Endometrial microvascular endothelial cells (primary cell): ENCODE measurements around the gene ITGA11. TPM values are rescaled to one million over a fixed set of nuclear protein-coding genes. Genes with fewer than 3 reads are reported as not detected.

Experiments used
- in situ Hi-C: cut with HindIII; loops from 2 replicates; pipeline ENCODE4 v1.10.0; 2017; ENCODE audit warnings: low sequenced_read_pairs, low pct_unique_long_range_greater_than_20kb; ENCODE audit errors: inconsistent ontology term
- total RNA-seq: library from RNA; depleted of rRNA; stranded (reverse); fragments of >200 nt; gene quantifications from one replicate; pipeline ENCODE4 v1.2.3, GENCODE V29; 2015; ENCODE audit errors: inconsistent ontology term

Gene ITGA11
- total RNA-seq, 1 donor from 2014 or later, result 0.19 TPM

DNA sequence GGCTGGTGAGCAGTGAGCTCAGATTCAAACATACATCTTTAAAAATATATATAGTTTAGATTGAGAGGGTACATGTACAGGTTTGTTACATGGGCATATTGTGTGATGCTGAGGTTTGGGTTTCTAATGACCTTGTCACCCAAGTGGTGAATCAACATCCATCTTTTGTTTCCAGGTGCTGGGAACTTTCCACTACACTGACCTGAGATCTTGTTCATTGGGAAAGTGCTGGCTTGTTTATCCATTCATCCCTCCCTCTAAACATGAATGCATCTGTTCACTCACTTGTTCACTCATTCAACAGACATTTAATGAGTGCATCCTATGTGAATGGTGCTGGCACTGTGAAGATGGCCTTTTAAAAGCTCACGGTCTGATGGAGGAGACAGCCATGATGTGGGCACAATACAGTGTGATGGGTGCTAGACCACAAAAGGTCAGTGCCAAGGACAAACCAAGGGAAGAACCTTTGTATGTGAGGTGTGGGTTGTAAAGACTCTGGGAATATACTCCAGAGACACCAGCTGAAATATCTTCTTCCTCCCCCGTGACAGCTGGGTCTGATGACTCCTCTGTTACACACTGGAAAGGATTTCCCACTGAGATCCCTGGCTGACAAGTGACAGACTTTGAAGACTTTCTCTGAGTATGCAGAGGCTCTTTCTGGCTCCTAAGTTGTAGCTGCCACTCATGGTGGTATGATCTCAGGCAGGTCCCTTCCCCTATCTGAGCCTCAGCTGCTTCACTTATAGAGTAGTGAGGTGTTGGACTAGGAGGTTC lies 16.2 kb upstream of the ITGA11 start:
- in situ Hi-C loops, result no loop called here

- in situ Hi-C loops, result no loop called here
Observed at GRCh38 chr15:68447209-68447608, 15.2 kb upstream of the ITGA11 start.

- in situ Hi-C loops, result no loop called here
Observed at GRCh38 chr15:68445351-68445750, 13.4 kb upstream of the ITGA11 start.

DNA sequence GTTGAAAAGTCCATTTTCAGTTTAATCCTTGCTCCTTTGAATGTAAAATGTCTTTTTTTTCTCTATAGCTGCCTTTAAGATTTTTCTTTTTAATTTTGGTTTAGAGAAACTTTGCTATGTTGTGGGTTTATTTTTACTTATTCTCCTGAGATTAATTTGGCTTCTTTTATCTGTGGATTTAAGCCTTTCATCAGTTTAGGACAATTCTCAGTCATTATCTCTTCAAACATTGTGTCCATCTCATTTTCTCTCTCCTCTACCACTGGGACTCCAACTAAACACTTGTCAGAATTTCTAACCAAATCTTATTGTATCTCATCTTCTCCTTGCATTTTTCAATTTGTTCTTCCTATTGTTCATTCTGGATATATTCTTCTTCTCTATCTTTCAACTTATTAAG lies 12.4 kb upstream of the ITGA11 start:
- in situ Hi-C loops, result no loop called here

DNA sequence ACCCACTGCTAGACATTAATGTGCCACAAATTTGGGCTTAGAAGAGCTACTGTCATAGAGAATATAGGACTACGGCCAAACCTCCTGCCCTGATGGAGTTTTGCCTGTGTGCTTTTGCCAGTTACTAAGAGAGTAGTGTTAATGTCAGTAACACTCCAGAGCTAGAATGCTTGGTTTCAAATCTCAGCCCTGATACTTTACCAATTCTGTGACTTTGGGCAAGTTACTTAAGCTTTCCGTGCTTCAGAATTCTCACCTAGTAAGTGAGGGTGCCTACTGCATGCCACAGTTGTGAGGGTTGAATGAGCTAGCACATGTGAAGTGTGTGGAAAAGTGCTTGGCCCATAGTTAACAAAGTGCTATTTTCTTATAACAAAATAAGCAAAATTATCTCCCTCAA lies 10.9 kb upstream of the ITGA11 start:
- in situ Hi-C loops, result no loop called here

DNA sequence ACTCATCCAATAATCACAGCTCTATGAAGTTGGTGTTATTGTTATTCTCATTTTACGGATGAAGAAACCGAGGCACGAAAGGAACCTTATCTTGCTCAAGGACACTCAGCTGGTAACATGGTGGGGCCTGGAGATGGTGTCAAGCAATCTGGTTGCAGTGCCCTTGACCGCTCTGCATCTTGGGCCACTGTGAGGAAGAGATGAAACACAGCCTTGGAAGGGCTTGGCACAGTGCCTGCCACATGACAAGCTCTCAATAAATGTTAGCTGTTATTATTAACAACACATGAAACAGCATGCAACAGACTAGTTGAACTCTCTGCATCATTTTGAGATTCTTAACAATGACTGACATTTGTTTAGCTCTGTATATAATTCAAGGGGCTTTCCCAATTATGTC lies 10.1 kb upstream of the ITGA11 start:
- in situ Hi-C loops, result no loop called here

DNA sequence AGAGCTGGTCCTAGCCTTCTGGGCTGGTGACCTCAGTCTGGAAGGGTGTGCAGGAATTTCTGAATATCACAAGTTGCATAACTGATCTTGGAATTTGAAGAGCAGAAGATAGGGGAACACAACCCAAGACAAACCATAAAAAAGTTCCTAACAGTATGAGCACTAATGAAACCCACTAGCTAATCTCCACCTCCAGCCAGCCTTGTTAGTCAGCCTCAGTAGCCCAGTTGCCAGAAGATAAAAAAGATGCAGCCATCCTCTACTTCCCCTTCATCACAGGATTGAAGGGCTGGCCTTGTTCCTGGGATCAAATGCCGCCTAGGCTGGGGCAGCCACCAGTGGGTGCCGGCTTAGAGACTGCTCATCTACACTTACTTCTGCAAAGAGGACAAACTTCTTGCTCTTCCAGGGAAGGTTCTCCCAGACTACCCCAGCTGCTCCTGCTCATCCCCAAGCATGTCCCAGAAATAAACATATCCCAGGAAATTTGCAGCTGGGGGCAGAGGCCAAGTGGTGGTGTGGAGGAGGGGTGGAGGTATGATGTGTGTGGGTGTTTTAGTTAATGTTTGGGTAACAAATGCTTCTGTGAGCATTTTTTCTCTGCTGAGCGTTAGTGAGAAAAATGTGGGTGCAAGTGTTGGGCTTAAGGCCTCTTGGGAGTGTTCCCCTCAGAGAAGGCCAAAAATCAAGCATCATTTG lies 9.2 kb upstream of the ITGA11 start:
- in situ Hi-C loops, result no loop called here

DNA sequence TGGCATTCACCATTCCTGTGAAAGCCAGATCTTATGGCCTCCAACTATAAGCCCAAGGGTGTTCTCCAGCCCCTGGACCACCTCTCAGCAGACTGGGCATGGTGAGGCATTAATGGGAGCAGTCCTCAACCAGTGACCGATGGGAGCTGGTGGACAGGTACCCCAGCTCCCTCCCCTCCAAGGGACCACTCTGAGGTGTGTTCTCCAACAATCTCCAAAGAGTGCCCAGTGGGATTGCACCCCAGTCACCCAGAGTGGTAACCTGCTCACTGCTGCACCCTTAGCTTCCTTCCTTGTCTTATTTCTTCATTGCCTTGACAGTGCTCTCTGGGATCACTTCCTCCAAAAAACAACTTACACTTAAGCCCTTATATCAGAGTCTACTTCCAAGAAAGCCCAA lies 8.2 kb upstream of the ITGA11 start:
- in situ Hi-C loops, result no loop called here

GRCh38 chr15:68439506-68439905 lies 7.5 kb upstream of the ITGA11 start:
- in situ Hi-C loops, result no loop called here

GRCh38 chr15:68436680-68437079 lies 4.7 kb upstream of the ITGA11 start:
- in situ Hi-C loops, result no loop called here

- in situ Hi-C loops, result no loop called here
Observed at GRCh38 chr15:68435966-68436365, 4.0 kb upstream of the ITGA11 start.

- in situ Hi-C loops, result no loop called here
Observed at GRCh38 chr15:68434021-68434420, 2.1 kb upstream of the ITGA11 start.

DNA sequence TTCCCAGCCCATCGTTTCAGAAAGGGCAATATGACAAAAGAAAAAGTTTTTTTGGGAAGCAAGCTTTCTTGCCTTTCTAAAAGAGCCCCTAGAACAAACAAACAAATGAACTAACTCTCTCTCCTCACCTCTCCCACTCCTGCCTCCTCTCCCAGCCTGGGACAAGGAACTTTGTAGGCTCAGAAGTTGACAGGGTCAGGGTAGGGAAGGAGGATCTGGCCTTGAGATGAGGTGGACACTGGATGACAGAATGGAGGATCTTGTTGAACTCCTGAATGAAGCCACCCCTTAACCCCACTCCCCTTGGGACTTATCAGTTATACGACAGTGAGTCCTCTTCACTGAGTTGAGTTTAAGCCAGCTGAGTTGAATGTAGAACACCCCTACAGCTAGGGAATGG lies 1.6 kb upstream of the ITGA11 start:
- in situ Hi-C loops, result no loop called here

- in situ Hi-C loops, result no loop called here
Observed at GRCh38 chr15:68432441-68433064, 590 bp upstream of the ITGA11 start.

GRCh38 chr15:68431037-68431791 lies 749 bp downstream of the ITGA11 start:
- in situ Hi-C loops, result no loop called here

DNA sequence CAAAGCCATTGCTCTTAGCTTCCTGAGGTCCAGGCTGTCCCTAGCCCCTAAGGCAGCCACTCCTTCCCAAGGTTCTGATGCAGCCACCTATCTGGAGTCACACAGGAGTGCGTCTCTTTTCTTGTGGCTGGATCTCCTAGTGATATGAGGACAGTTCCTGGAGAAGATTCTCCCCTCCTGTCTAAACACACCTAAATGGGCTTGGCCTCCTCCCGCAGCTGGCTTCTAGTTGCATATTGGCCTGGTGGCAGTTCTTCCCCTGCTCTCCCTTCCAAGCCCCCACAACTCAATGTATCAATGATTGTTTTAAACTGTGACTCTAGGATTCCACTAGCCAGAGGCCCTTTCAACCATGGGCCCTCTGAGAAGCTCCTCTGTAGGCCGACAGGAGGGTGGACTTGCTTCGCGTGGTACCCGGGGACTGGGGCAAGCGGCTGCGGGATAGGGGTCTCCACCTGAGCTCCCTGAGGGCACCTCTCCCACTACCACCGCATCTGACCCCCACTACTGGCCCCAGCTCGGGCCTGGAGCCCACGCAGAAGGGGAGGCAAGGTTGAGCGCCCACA lies 1.4 kb downstream of the ITGA11 start:
- in situ Hi-C loops, result no loop called here

GRCh38 chr15:68429691-68430470 lies 2.1 kb downstream of the ITGA11 start:
- in situ Hi-C loops, result no loop called here

DNA sequence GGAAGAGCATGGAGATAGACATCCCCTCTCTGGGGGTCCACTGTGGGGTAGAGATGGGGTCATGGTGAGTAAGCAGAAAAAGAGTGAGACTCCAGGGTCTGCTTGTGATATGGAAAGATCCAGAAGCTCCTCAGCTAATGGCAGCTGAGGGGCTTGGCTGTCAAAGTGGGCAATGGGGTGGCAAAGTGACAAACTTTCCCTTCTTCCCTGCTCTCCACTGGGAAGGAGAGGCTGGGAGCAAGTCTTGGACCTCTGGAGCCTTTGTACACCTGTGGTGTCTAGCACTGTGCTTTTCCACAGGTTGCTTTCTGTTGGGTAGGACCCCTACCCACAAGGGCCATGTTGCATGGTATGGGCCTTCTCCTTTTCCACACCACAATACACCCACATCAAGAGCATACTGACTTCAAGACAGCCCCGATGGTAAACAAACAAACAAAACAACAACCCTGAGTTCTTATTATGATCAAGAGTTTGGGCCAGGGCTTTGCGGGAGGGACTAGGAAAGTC lies 3.5 kb downstream of the ITGA11 start:
- in situ Hi-C loops, result no loop called here
